HepG2 (cell line): Measurements from ENCODE around the gene NOX3. TPM values are rescaled to one million over a fixed set of nuclear protein-coding genes. Genes with fewer than 3 reads are reported as not detected.

Source experiments
- ATAC-seq: fragments of 200-7000 bp; cut with Tn5 transposase; 3 replicates; pipeline ENCODE4 v1.9.1; 2020; ENCODE audit warnings: mild to moderate bottlenecking, moderate library complexity
- BruUV-seq: library from RNA; stranded (reverse); fragments of 400-500 nt; replicated peaks from 2 replicates; lab custom pipeline; 2021; lab: Mats Ljungman, UMichigan
- CTCF ChIA-PET: fragments of 300-600 bp; formaldehyde crosslinking; extraction: SDS; loops from one replicate; lab custom pipeline; 2021; ENCODE audit warnings: low total read pairs, inconsistent platforms, low intra/inter-chr PET ratio; lab: Yijun Ruan, JAX
- POLR2A ChIA-PET: fragments of 350-600 bp; sonication (Branson Sonifier 250); formaldehyde crosslinking; loops from one replicate; lab custom pipeline; 2020; ENCODE audit warnings: antibody characterized with exemption, inconsistent platforms; lab: Yijun Ruan, JAX
- DNase-seq: peaks from one replicate; pipeline ENCODE4 v3.0.0-alpha.2; 2015; ENCODE audit warnings: low spot score
- FAIRE-seq: peaks from 3 replicates; lab custom pipeline; 2011; peaks lifted over from hg19 to GRCh38; lab: Jason Lieb, UNC
- H2AFZ ChIP-seq: one replicate; pipeline ENCODE4 v1.6.1; 2011; ENCODE audit warnings: low read length, inconsistent platforms
- H3K27ac ChIP-seq: fragments of 300-600 bp; 3 replicates; pipeline ENCODE4 v1.8.0; 2011; ENCODE audit warnings: mixed run types, mild to moderate bottlenecking, mixed read lengths, low read length, inconsistent platforms; ENCODE audit not compliant: insufficient read depth; ENCODE audit errors: extremely low read length
- H3K27me3 ChIP-seq, 2 experiments: fragments of 200-600 bp in 1 of 2; 2 replicates in 1 of 2; 3 replicates in 1 of 2; pipeline versions ENCODE4 v1.6.0 to v1.8.0; 2011; ENCODE audit warnings: low read length in 2 of 2, mild to moderate bottlenecking in 2 of 2, moderate library complexity in 2 of 2, inconsistent platforms in 1 of 2; ENCODE audit not compliant: insufficient read depth in 2 of 2, control insufficient read depth in 1 of 2
- H3K36me3 ChIP-seq, 2 experiments: fragments of 200-600 bp in 1 of 2; replicated peaks in 1 of 2; 2 replicates in 1 of 2; 3 replicates in 1 of 2; pipeline versions ENCODE4 v1.5.1 to v1.8.0; 2011; ENCODE audit warnings: low read length in 2 of 2, inconsistent platforms in 1 of 2; ENCODE audit not compliant: insufficient read depth in 2 of 2, control insufficient read depth in 1 of 2
- H3K4me1 ChIP-seq: 2 replicates; pipeline ENCODE4 v1.5.1; 2012; ENCODE audit warnings: low read length, inconsistent platforms; ENCODE audit not compliant: insufficient read depth
- H3K4me2 ChIP-seq: 2 replicates; pipeline ENCODE4 v1.6.0; 2011; ENCODE audit warnings: low read depth, low read length, inconsistent platforms
- H3K4me3 ChIP-seq, 3 experiments: fragments of 200-600 bp in 1 of 3; sonication (generic), shearing (Covaris generic) in 1 of 3; replicated peaks in 1 of 3; 2 replicates each; pipeline ENCODE4 v1.5.1; 2011 to 2016; ENCODE audit warnings: low read length in 3 of 3, inconsistent platforms in 2 of 3, low read depth in 2 of 3, mild to moderate bottlenecking in 2 of 3, control low read depth in 1 of 3, mixed read lengths in 1 of 3; ENCODE audit not compliant: insufficient read depth in 1 of 3
- H3K79me2 ChIP-seq: one replicate; pipeline ENCODE4 v1.6.1; 2011; ENCODE audit warnings: low read length, inconsistent platforms; ENCODE audit not compliant: insufficient read depth
- H3K9ac ChIP-seq: 2 replicates; pipeline ENCODE4 v1.6.0; 2011; ENCODE audit warnings: mild to moderate bottlenecking, low read depth, low read length, inconsistent platforms; ENCODE audit not compliant: insufficient read depth
- H3K9me3 ChIP-seq: 2 replicates; pipeline ENCODE4 v1.5.1; 2012; ENCODE audit warnings: mild to moderate bottlenecking, low read length
- H4K20me1 ChIP-seq: 2 replicates; pipeline ENCODE4 v1.6.0; 2011; ENCODE audit warnings: inconsistent platforms, mild to moderate bottlenecking, low read length, moderate library complexity; ENCODE audit not compliant: insufficient read depth
- ARID5B ChIP-seq: IDR thresholded peaks from 2 replicates; pipeline ENCODE4 v1.4.0; 2020; ENCODE audit warnings: mild to moderate bottlenecking, missing genetic modification reagents
- ATRX ChIP-seq: sonication (generic); formaldehyde crosslinking; IDR thresholded peaks from 2 replicates; pipeline ENCODE4 v1.4.0; 2020; ENCODE audit warnings: missing genetic modification reagents, borderline replicate concordance
- HMGA1 ChIP-seq: sonication (generic); formaldehyde crosslinking; conservative IDR thresholded peaks from 2 replicates; pipeline ENCODE4 v1.4.0; 2020; ENCODE audit warnings: missing genetic modification reagents
- SRF ChIP-seq: IDR thresholded peaks from 2 replicates; pipeline ENCODE4 v1.6.1; 2011; ENCODE audit warnings: mild to moderate bottlenecking, low read depth, low read length, moderate library complexity
- ZNF3 ChIP-seq: IDR thresholded peaks from 2 replicates; pipeline ENCODE4 v1.7.0; 2017; ENCODE audit warnings: inconsistent platforms
- ZNF589 ChIP-seq: sonication (generic); formaldehyde crosslinking; conservative IDR thresholded peaks from 2 replicates; pipeline ENCODE4 v1.8.0; 2022; ENCODE audit warnings: mild to moderate bottlenecking, moderate library complexity, missing genetic modification reagents
- ZNF749 ChIP-seq: sonication (generic); formaldehyde crosslinking; IDR thresholded peaks from 2 replicates; pipeline ENCODE4 v1.8.0; 2022; ENCODE audit warnings: mild to moderate bottlenecking, missing genetic modification reagents, moderate library complexity, borderline replicate concordance
- WGBS: methylation state at CpG from one replicate; pipeline ENCODE4 v1.1.6; 2017; ENCODE audit warnings: low lambda C conversion rate; 5-methylcytosine and 5-hydroxymethylcytosine counted together
- in situ Hi-C: cut with HindIII; loops from 2 replicates; pipeline ENCODE4 v1.10.0; 2017; ENCODE audit warnings: low pct_unique_long_range_greater_than_20kb; ENCODE audit not compliant: extremely low pct_ligation_motif_present
- intact Hi-C: fragments of 100-400 bp; cut with micrococcal nuclease; formaldehyde crosslinking; loops from one replicate; pipeline ENCODE4 v1.10.0; 2022; ENCODE audit not compliant: unreplicated experiment
- polyA plus RNA-seq, 8 experiments: library from polyadenylated mRNA; depleted of rRNA in 3 of 8; stranded (reverse) in 7 of 8; unstranded in 1 of 8; fragments of >200 nt; fragmentation: Illumina TruSeq in 4 of 8; extraction: Trizol in 4 of 8; gene quantifications; 2 replicates each; pipeline versions ENCODE4 v1.2.1 to v1.2.3, GENCODE V29; 2011 to 2016; ENCODE audit warnings: low read depth in 4 of 8, missing spikeins in 1 of 8, mixed read lengths in 1 of 8; ENCODE audit not compliant: insufficient read depth in 1 of 8
- total RNA-seq, 5 experiments: library from RNA; depleted of rRNA; stranded (reverse); fragments of >200 nt; fragmentation: Illumina TruSeq; extraction: Trizol; gene quantifications; 2 replicates each; pipeline ENCODE4 v1.2.3, GENCODE V29; 2016; ENCODE audit warnings: low read depth in 1 of 5
- TF ChIP-seq, protein P1 (sequence below): sonication (generic); formaldehyde crosslinking; IDR thresholded peaks from 2 replicates; pipeline ENCODE4 v1.4.0; 2020; ENCODE audit warnings: missing genetic modification reagents
- TF ChIP-seq, protein P2 (sequence below): sonication (generic); formaldehyde crosslinking; conservative IDR thresholded peaks from 2 replicates; pipeline ENCODE4 v1.5.0; 2020; ENCODE audit warnings: missing genetic modification reagents

NOX3 gene
- total and polyA plus RNA-seq, 2 of the 13 experiments (the other 11 are each of a cell fraction or from before 2014, with no cell fraction given): 0.09 to 0.18 TPM

DNA sequence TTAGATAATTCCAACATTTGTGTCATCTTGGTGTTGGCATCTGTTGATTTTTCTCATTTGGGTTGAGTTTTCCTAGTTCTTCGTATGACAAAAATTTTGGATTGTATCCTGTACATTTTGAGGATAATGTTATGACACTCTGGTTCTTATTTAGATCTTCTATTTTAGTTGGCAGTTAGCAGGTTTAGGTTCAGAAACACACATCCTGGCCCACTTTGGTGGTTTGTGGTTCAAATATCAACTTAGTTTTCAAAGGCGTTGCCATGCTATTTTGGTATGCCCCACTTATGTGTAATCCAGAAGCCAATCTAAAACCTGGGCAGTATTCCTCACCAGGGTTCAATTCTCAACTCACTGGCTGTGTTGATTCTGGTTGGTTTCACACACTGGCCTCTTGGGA is 68.2 kb downstream of the NOX3 start (continued):
- TF ChIP-seq, protein P1, sequence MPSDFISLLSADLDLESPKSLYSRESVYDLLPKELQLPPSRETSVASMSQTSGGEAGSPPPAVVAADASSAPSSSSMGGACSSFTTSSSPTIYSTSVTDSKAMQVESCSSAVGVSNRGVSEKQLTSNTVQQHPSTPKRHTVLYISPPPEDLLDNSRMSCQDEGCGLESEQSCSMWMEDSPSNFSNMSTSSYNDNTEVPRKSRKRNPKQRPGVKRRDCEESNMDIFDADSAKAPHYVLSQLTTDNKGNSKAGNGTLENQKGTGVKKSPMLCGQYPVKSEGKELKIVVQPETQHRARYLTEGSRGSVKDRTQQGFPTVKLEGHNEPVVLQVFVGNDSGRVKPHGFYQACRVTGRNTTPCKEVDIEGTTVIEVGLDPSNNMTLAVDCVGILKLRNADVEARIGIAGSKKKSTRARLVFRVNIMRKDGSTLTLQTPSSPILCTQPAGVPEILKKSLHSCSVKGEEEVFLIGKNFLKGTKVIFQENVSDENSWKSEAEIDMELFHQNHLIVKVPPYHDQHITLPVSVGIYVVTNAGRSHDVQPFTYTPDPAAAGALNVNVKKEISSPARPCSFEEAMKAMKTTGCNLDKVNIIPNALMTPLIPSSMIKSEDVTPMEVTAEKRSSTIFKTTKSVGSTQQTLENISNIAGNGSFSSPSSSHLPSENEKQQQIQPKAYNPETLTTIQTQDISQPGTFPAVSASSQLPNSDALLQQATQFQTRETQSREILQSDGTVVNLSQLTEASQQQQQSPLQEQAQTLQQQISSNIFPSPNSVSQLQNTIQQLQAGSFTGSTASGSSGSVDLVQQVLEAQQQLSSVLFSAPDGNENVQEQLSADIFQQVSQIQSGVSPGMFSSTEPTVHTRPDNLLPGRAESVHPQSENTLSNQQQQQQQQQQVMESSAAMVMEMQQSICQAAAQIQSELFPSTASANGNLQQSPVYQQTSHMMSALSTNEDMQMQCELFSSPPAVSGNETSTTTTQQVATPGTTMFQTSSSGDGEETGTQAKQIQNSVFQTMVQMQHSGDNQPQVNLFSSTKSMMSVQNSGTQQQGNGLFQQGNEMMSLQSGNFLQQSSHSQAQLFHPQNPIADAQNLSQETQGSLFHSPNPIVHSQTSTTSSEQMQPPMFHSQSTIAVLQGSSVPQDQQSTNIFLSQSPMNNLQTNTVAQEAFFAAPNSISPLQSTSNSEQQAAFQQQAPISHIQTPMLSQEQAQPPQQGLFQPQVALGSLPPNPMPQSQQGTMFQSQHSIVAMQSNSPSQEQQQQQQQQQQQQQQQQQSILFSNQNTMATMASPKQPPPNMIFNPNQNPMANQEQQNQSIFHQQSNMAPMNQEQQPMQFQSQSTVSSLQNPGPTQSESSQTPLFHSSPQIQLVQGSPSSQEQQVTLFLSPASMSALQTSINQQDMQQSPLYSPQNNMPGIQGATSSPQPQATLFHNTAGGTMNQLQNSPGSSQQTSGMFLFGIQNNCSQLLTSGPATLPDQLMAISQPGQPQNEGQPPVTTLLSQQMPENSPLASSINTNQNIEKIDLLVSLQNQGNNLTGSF: no peak
- no peak for TF ChIP-seq SRF
- TF ChIP-seq, all 625 proteins: peak for 0

DNA sequence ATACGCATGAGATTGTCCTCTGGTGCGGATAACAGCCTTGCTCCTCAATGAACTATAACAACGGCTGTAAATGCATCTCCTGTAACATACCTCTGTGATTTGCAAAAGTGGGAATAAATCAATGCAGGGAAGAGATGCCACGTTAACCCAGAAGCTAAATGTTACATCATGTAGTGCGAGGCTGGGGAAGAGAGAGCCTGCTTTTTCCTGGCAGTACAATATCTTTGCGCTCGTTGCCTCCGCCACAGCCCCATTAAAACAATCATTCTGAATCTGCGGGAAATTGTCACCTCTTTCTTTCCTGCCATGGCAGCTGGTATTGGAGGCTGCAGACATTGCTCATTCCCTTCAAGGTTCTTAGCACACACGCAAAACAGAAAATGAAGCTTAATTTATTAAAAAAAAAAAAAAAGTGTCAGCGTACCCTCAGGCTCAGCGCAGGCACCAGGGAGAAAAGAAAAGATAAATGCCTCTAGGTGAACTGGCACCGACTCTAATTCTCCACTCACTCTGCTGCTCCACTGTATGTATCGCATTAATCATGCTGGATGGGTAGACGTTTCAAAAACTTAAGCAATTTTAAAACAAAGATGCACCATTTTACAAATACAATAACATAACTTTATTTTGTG is 71.2 kb downstream of the NOX3 start:
- DNase-seq: no peak
- in situ Hi-C loops (loop anchor here (5.0 kb wide), 1 partner anchor 37 kb away; no protein-coding TSS in a partner anchor), intact Hi-C loops (no loop called here)
- ATAC-seq: no peak
- no peak overlapping the region for H3K27ac ChIP-seq
- H3K4me3 ChIP-seq: no peak overlapping the region
- 97% methylated on average over 15 of the region's 15 CpGs for WGBS
- no peaks in the 10 kb centered on the region for H3K27me3 ChIP-seq
- H3K4me2 ChIP-seq: no peak overlapping the region
- POLR2A ChIA-PET: interaction anchor here (2.5 kb wide), 1 partner anchor 15 kb away, joined by 6 read pairs; no protein-coding TSS in a partner anchor
- H3K36me3 ChIP-seq: no peaks in the 10 kb centered on the region
- H3K9me3 ChIP-seq: peaks cover 6% of the 10 kb centered on the region; the same call in 1 of the 2 replicates
- peaks cover 18% of the 10 kb centered on the region for H3K4me1 ChIP-seq
- no peaks in the 10 kb centered on the region for H4K20me1 ChIP-seq
- H3K9ac ChIP-seq: no peak overlapping the region
- CTCF ChIA-PET: no interaction called here
- H3K79me2 ChIP-seq: no peaks in the 10 kb centered on the region
- H2AFZ ChIP-seq: no peak overlapping the region
- FAIRE-seq: no peak
- no TSS peak for BruUV-seq
- TF ChIP-seq HMGA1 (no peak), ZNF589 (CRISPR knock-in tag) (no peak), ZNF3 (CRISPR knock-in tag) (no peak), ZNF749 (CRISPR knock-in tag) (no peak), ARID5B (CRISPR knock-in tag) (no peak), ATRX (CRISPR knock-in tag) (no peak)
- TF ChIP-seq, protein P2, sequence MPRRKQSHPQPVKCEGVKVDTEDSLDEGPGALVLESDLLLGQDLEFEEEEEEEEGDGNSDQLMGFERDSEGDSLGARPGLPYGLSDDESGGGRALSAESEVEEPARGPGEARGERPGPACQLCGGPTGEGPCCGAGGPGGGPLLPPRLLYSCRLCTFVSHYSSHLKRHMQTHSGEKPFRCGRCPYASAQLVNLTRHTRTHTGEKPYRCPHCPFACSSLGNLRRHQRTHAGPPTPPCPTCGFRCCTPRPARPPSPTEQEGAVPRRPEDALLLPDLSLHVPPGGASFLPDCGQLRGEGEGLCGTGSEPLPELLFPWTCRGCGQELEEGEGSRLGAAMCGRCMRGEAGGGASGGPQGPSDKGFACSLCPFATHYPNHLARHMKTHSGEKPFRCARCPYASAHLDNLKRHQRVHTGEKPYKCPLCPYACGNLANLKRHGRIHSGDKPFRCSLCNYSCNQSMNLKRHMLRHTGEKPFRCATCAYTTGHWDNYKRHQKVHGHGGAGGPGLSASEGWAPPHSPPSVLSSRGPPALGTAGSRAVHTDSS (CRISPR knock-in tag): no peak
